ENCODE measurements around the gene IFNGR1. TPM values are rescaled to one million over a fixed set of nuclear protein-coding genes. Genes with fewer than 3 reads are reported as not detected.

The IFNGR1 gene
- total and polyA plus RNA-seq, 10 of the 15 experiments (the other 5 are each of a cell fraction or from before 2014, with no cell fraction given), result 89.0 to 296 (median 138) TPM

DNA sequence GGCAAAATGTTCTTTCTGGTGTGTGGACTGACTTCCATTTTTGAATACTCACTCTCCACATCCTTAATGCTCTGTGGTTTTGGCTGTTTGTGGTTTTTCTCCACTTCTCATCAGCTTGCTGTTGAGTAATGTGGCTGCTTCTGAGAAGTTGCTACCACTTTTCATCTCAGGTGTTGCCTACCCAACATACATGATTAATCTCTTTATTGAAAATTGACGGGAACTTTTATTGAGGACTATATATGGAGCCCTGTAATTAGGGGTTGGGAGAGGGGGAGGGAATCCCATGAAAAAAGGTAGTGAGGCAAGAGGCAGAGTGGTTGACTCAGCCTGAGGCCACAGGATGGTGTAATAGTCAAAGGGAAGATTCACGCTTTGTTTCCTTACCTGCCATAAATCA lies 63.4 kb downstream of the IFNGR1 start (continued):
- TF ChIP-seq, protein P1, sequence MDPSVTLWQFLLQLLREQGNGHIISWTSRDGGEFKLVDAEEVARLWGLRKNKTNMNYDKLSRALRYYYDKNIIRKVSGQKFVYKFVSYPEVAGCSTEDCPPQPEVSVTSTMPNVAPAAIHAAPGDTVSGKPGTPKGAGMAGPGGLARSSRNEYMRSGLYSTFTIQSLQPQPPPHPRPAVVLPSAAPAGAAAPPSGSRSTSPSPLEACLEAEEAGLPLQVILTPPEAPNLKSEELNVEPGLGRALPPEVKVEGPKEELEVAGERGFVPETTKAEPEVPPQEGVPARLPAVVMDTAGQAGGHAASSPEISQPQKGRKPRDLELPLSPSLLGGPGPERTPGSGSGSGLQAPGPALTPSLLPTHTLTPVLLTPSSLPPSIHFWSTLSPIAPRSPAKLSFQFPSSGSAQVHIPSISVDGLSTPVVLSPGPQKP (IDR thresholded peaks at IDR 0.05; ENCODE audit: low read depth, low read length), result no peak
- TF ChIP-seq MTA2 (IDR thresholded peaks at IDR 0.05; ENCODE audit: low read depth) (peak; percentile 56; the same call in 1 of the 2 replicates), ZSCAN29 (IDR thresholded peaks at IDR 0.05) (no peak), CHD1 (IDR thresholded peaks at IDR 0.05; ENCODE audit: low read depth, low read length) (no peak), SREBF2 (IDR thresholded peaks at IDR 0.05; ENCODE audit: low read length) (no peak), POLR2AphosphoS2 (IDR thresholded peaks at IDR 0.05; ENCODE audit: low read depth, low read length) (no peak), CBX5 (IDR thresholded peaks at IDR 0.05; ENCODE audit: low read depth) (peak; percentile 82; the same call in 1 of the 2 replicates), GATAD2B (conservative IDR thresholded peaks at IDR 0.05; ENCODE audit: low read depth) (no peak), HDAC6 (IDR thresholded peaks at IDR 0.05; ENCODE audit: unreplicated experiment) (no peak), EZH2 (IDR thresholded peaks at IDR 0.05; ENCODE audit: borderline replicate concordance, control insufficient read depth, low read depth, low read length) (no peak), CREM (IDR thresholded peaks at IDR 0.05; ENCODE audit: low read depth) (peak; percentile 51; the same call in 1 of the 2 replicates), NFIC (IDR thresholded peaks at IDR 0.05; ENCODE audit: low read depth, low read length) (peak; percentile 87), CHD2 (IDR thresholded peaks at IDR 0.05; ENCODE audit: borderline replicate concordance, low read depth, low read length) (no peak), ZZZ3 (IDR thresholded peaks at IDR 0.05; ENCODE audit: control insufficient read depth, insufficient read length, low read depth) (no peak), MEF2B (IDR thresholded peaks at IDR 0.05; ENCODE audit: partially characterized antibody, poor library complexity, severe bottlenecking) (peak; percentile 21)
- TF ChIP-seq, protein P2, sequence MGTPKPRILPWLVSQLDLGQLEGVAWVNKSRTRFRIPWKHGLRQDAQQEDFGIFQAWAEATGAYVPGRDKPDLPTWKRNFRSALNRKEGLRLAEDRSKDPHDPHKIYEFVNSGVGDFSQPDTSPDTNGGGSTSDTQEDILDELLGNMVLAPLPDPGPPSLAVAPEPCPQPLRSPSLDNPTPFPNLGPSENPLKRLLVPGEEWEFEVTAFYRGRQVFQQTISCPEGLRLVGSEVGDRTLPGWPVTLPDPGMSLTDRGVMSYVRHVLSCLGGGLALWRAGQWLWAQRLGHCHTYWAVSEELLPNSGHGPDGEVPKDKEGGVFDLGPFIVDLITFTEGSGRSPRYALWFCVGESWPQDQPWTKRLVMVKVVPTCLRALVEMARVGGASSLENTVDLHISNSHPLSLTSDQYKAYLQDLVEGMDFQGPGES (IDR thresholded peaks at IDR 0.05), result no peak
- TF ChIP-seq, protein P3, sequence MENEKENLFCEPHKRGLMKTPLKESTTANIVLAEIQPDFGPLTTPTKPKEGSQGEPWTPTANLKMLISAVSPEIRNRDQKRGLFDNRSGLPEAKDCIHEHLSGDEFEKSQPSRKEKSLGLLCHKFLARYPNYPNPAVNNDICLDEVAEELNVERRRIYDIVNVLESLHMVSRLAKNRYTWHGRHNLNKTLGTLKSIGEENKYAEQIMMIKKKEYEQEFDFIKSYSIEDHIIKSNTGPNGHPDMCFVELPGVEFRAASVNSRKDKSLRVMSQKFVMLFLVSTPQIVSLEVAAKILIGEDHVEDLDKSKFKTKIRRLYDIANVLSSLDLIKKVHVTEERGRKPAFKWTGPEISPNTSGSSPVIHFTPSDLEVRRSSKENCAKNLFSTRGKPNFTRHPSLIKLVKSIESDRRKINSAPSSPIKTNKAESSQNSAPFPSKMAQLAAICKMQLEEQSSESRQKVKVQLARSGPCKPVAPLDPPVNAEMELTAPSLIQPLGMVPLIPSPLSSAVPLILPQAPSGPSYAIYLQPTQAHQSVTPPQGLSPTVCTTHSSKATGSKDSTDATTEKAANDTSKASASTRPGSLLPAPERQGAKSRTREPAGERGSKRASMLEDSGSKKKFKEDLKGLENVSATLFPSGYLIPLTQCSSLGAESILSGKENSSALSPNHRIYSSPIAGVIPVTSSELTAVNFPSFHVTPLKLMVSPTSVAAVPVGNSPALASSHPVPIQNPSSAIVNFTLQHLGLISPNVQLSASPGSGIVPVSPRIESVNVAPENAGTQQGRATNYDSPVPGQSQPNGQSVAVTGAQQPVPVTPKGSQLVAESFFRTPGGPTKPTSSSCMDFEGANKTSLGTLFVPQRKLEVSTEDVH (IDR thresholded peaks at IDR 0.05; ENCODE audit: low read depth, partially characterized antibody), result no peak
- TF ChIP-seq, protein P4, sequence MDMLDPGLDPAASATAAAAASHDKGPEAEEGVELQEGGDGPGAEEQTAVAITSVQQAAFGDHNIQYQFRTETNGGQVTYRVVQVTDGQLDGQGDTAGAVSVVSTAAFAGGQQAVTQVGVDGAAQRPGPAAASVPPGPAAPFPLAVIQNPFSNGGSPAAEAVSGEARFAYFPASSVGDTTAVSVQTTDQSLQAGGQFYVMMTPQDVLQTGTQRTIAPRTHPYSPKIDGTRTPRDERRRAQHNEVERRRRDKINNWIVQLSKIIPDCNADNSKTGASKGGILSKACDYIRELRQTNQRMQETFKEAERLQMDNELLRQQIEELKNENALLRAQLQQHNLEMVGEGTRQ (IDR thresholded peaks at IDR 0.05; ENCODE audit: borderline replicate concordance, low read depth, low read length), result no peak
- TF ChIP-seq, protein P5, sequence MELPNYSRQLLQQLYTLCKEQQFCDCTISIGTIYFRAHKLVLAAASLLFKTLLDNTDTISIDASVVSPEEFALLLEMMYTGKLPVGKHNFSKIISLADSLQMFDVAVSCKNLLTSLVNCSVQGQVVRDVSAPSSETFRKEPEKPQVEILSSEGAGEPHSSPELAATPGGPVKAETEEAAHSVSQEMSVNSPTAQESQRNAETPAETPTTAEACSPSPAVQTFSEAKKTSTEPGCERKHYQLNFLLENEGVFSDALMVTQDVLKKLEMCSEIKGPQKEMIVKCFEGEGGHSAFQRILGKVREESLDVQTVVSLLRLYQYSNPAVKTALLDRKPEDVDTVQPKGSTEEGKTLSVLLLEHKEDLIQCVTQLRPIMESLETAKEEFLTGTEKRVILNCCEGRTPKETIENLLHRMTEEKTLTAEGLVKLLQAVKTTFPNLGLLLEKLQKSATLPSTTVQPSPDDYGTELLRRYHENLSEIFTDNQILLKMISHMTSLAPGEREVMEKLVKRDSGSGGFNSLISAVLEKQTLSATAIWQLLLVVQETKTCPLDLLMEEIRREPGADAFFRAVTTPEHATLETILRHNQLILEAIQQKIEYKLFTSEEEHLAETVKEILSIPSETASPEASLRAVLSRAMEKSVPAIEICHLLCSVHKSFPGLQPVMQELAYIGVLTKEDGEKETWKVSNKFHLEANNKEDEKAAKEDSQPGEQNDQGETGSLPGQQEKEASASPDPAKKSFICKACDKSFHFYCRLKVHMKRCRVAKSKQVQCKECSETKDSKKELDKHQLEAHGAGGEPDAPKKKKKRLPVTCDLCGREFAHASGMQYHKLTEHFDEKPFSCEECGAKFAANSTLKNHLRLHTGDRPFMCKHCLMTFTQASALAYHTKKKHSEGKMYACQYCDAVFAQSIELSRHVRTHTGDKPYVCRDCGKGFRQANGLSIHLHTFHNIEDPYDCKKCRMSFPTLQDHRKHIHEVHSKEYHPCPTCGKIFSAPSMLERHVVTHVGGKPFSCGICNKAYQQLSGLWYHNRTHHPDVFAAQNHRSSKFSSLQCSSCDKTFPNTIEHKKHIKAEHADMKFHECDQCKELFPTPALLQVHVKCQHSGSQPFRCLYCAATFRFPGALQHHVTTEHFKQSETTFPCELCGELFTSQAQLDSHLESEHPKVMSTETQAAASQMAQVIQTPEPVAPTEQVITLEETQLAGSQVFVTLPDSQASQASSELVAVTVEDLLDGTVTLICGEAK (IDR thresholded peaks at IDR 0.05; ENCODE audit: borderline replicate concordance), result no peak
- TF ChIP-seq, protein P6, sequence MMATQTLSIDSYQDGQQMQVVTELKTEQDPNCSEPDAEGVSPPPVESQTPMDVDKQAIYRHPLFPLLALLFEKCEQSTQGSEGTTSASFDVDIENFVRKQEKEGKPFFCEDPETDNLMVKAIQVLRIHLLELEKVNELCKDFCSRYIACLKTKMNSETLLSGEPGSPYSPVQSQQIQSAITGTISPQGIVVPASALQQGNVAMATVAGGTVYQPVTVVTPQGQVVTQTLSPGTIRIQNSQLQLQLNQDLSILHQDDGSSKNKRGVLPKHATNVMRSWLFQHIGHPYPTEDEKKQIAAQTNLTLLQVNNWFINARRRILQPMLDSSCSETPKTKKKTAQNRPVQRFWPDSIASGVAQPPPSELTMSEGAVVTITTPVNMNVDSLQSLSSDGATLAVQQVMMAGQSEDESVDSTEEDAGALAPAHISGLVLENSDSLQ (IDR thresholded peaks at IDR 0.05), result peak; percentile 44; the same call in 1 of the 2 replicates

Measured in GM12878 (cell line).